ENCODE measurements around the gene BTAF1.

Gene BTAF1

DNA sequence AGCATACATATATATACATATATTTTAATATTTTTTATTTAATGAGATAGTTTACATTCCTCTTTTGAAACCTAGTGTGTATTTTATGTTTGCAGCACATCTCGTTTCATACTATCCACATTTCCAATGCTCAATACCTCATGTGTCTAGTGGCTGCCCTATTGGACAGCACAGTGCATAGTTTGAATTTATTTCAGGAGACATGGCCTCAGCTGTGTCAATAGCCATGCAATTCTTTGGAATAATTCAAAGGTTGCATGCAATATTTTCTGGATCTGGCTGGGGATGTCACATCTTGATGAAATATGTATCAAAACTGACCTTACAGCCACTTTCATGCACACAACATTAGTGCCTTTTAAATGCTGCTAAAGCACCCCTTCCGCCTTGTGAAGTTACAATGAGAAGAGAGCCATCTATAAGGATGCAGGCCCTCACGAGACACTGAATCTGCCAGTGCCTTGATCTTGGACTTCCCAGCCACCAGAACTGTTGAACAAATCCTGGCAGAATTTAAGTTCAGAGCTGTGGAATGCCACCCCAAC is 27.3 kb upstream of the BTAF1 start:
- peaks cover 6% of the 10 kb centered on the region for H3K27me3 Mint-ChIP-seq
- H3K9me3 Mint-ChIP-seq: no peaks in the 10 kb centered on the region
- DNase-seq: no peak
- H3K4me3 Mint-ChIP-seq: no peak overlapping the region
- no peak overlapping the region for H3K27ac Mint-ChIP-seq
- peaks cover 6% of the 10 kb centered on the region for H3K4me1 Mint-ChIP-seq (ENCODE audit: low read depth)
- no peaks in the 10 kb centered on the region for H3K36me3 Mint-ChIP-seq (ENCODE audit: low read depth)

GRCh38 chr10:91897421-91897820 is 26.1 kb upstream of the BTAF1 start:
- Mint-ChIP-seq H3K9me3 (no peaks in the 10 kb centered on the region), H3K4me1 (ENCODE audit: low read depth) (peaks cover 18% of the 10 kb centered on the region), H3K4me3 (no peak overlapping the region), H3K36me3 (ENCODE audit: low read depth) (no peaks in the 10 kb centered on the region), H3K27ac (no peak overlapping the region), H3K27me3 (peaks cover 6% of the 10 kb centered on the region)
- DNase-seq: no peak

- H3K36me3 Mint-ChIP-seq (ENCODE audit: low read depth): peaks cover 13% of the 10 kb centered on the region
- H3K4me3 Mint-ChIP-seq: peak overlapping the region; percentile 20
- H3K27me3 Mint-ChIP-seq: peaks cover 3% of the 10 kb centered on the region
- H3K4me1 Mint-ChIP-seq (ENCODE audit: low read depth): peaks cover 29% of the 10 kb centered on the region
- no peak for DNase-seq
- H3K27ac Mint-ChIP-seq: peak overlapping the region; percentile 89
- no peaks in the 10 kb centered on the region for H3K9me3 Mint-ChIP-seq
These were observed 21.5 kb upstream of the BTAF1 start for GRCh38 chr10:91901784-91902677.

- no peak for DNase-seq
- H3K36me3 Mint-ChIP-seq (ENCODE audit: low read depth): peaks cover 22% of the 10 kb centered on the region
- H3K9me3 Mint-ChIP-seq: no peaks in the 10 kb centered on the region
- peak overlapping the region; percentile 89 for H3K4me3 Mint-ChIP-seq
- no peak overlapping the region for H3K27ac Mint-ChIP-seq
- no peaks in the 10 kb centered on the region for H3K27me3 Mint-ChIP-seq
- H3K4me1 Mint-ChIP-seq (ENCODE audit: low read depth): peaks cover 36% of the 10 kb centered on the region
These were observed 16.5 kb upstream of the BTAF1 start for GRCh38 chr10:91907033-91907594.

DNA sequence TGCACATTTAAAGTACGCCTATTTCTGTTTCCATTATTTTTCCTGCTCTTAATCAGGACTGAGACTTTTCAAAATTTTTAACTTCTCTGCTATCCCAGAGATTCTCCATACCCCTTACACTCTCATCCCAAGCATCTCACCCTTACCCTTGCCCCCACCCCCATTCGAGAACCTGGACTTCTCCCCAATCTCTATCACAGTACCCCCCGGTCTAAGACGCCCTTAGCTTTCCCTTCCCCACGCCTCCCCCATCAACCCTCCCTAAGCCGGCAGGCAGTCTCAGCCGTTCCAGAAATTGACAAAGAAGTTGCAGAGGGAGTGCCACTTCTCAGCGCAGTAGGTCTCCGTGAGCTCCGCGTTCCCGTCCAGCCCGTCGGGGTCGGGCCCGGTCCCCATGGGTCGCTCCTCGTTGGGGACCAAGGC is 15.6 kb upstream of the BTAF1 start:
- peaks cover 30% of the 10 kb centered on the region for H3K4me1 Mint-ChIP-seq (ENCODE audit: low read depth)
- no peak for DNase-seq
- no peaks in the 10 kb centered on the region for H3K9me3 Mint-ChIP-seq
- peak overlapping the region; percentile 88 for H3K27ac Mint-ChIP-seq
- H3K4me3 Mint-ChIP-seq: peak overlapping the region; percentile 89
- H3K36me3 Mint-ChIP-seq (ENCODE audit: low read depth): peaks cover 22% of the 10 kb centered on the region
- H3K27me3 Mint-ChIP-seq: peaks cover 1% of the 10 kb centered on the region

GRCh38 chr10:91908337-91909116 is 15.0 kb upstream of the BTAF1 start:
- H3K27ac Mint-ChIP-seq: peak overlapping the region; percentile 93
- peaks cover 22% of the 10 kb centered on the region for H3K36me3 Mint-ChIP-seq (ENCODE audit: low read depth)
- peaks cover 4% of the 10 kb centered on the region for H3K27me3 Mint-ChIP-seq
- H3K4me3 Mint-ChIP-seq: peak overlapping the region; percentile 89
- peaks cover 31% of the 10 kb centered on the region for H3K4me1 Mint-ChIP-seq (ENCODE audit: low read depth)
- no peaks in the 10 kb centered on the region for H3K9me3 Mint-ChIP-seq
- peak; percentile 87 for DNase-seq

DNA sequence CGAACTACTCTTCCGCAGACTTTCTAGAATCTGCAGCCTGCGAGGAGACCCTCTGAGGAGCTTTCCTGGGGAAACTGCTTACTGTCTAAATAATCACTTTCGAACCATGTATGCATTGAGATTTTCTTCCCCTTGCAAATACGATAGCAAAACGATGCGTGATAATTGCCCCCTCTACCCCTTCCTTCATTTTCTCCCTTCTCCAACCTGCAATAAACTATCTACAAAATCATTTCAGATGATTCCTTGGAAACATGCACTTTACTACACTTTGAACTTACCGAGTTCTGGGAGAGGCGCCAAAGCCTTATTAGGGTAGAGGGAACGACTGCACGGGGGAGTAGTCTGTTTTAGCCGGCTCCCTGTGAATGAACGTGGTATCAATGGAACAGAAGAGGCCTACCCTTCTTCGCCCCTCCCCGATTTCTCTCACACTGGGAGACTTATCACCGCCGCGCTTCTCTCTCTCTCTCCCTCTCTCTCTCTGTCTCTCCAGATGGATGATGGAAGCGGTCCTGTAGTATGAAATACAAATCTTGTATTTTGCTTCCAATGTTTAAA is 14.4 kb upstream of the BTAF1 start, which contains the start of gene FGFBP3:
Gene FGFBP3, minus strand, starts transcription at position 370 of the 561 bp plus-strand sequence. CDS start 517 bp downstream, outside the sequence.
- H3K36me3 Mint-ChIP-seq (ENCODE audit: low read depth): peaks cover 22% of the 10 kb centered on the region

GRCh38 chr10:91910467-91910866 is 13.1 kb upstream of the BTAF1 start:
- Mint-ChIP-seq H3K27ac (no peak overlapping the region), H3K9me3 (no peaks in the 10 kb centered on the region), H3K4me3 (no peak overlapping the region), H3K36me3 (ENCODE audit: low read depth) (peaks cover 20% of the 10 kb centered on the region), H3K27me3 (peaks cover 17% of the 10 kb centered on the region), H3K4me1 (ENCODE audit: low read depth) (peaks cover 31% of the 10 kb centered on the region)
- DNase-seq: no peak

More for the DNA sequence above, 14.4 kb upstream of the BTAF1 start, which contains the start of gene FGFBP3:
- Mint-ChIP-seq H3K4me1 (ENCODE audit: low read depth) (peaks cover 31% of the 10 kb centered on the region), H3K9me3 (no peaks in the 10 kb centered on the region), H3K27me3 (peaks cover 11% of the 10 kb centered on the region), H3K4me3 (peak within 1 kb of the TSS; percentile 89), H3K27ac (peak within 1 kb of the TSS; percentile 93)
- peak; percentile 50 for DNase-seq

DNA sequence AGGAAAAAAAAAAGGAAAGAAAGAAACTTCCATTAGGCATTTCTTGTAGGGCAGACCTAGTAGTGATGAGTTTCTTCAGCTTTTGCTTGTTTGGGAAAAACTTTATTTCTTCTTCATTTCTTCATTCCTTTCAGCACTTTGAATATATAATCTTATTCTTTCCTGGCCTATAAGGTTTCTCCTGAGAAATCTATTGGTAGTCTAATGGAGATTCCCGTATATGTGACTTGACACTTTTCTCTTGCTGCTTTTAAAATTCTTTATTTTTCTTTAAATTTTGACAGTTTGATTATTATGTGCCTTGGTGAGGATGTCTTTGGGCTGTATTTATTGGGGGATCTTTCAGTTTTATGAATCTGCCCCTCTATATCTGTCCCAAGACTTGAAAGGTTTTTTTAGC is 3.9 kb upstream of the BTAF1 start:
- H3K36me3 Mint-ChIP-seq (ENCODE audit: low read depth): peaks cover 14% of the 10 kb centered on the region
- H3K4me1 Mint-ChIP-seq (ENCODE audit: low read depth): peaks cover 12% of the 10 kb centered on the region
- H3K4me3 Mint-ChIP-seq: no peak overlapping the region
- H3K27ac Mint-ChIP-seq: no peak overlapping the region
- H3K9me3 Mint-ChIP-seq: no peaks in the 10 kb centered on the region
- DNase-seq: no peak
- peaks cover 28% of the 10 kb centered on the region for H3K27me3 Mint-ChIP-seq

GRCh38 chr10:91924212-91925021 is 847 bp downstream of the BTAF1 start:
- H3K27ac Mint-ChIP-seq: peak overlapping the region; percentile 99
- H3K4me1 Mint-ChIP-seq (ENCODE audit: low read depth): peaks cover 50% of the 10 kb centered on the region
- no peaks in the 10 kb centered on the region for H3K27me3 Mint-ChIP-seq
- peaks cover 48% of the 10 kb centered on the region for H3K36me3 Mint-ChIP-seq (ENCODE audit: low read depth)
- H3K4me3 Mint-ChIP-seq: peak overlapping the region; percentile 92
- no peak for DNase-seq
- no peaks in the 10 kb centered on the region for H3K9me3 Mint-ChIP-seq

DNA sequence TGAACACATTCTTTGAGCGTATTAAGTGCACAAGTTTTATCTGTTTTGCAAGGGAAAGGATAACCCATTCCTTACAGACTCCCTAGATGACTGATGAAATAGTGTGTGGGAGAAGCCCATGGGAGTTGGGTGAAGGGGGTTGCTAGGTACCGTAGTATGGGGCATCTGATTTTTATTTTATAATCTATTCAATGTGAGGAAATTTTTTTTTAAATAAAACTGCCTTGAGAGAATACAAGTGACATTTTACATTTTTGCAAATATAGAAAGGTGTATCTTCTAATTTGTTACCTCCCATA is 1.4 kb downstream of the BTAF1 start:
- Mint-ChIP-seq H3K4me1 (ENCODE audit: low read depth) (peaks cover 50% of the 10 kb centered on the region), H3K27me3 (no peaks in the 10 kb centered on the region), H3K4me3 (peak overlapping the region; percentile 92), H3K36me3 (ENCODE audit: low read depth) (peaks cover 48% of the 10 kb centered on the region), H3K9me3 (no peaks in the 10 kb centered on the region), H3K27ac (no peak overlapping the region)
- no peak for DNase-seq

- peaks cover 72% of the 10 kb centered on the region for H3K36me3 Mint-ChIP-seq (ENCODE audit: low read depth)
- H3K4me3 Mint-ChIP-seq: no peak overlapping the region
- peaks cover 76% of the 10 kb centered on the region for H3K4me1 Mint-ChIP-seq (ENCODE audit: low read depth)
- no peaks in the 10 kb centered on the region for H3K9me3 Mint-ChIP-seq
- H3K27ac Mint-ChIP-seq: no peak overlapping the region
- DNase-seq: no peak
- H3K27me3 Mint-ChIP-seq: no peaks in the 10 kb centered on the region
These were observed 7.4 kb downstream of the BTAF1 start for GRCh38 chr10:91930939-91931338.

- no peaks in the 10 kb centered on the region for H3K9me3 Mint-ChIP-seq
- peaks cover 72% of the 10 kb centered on the region for H3K36me3 Mint-ChIP-seq (ENCODE audit: low read depth)
- peaks cover 72% of the 10 kb centered on the region for H3K4me1 Mint-ChIP-seq (ENCODE audit: low read depth)
- DNase-seq: no peak
- H3K27ac Mint-ChIP-seq: peak overlapping the region; percentile 56
- H3K27me3 Mint-ChIP-seq: no peaks in the 10 kb centered on the region
- no peak overlapping the region for H3K4me3 Mint-ChIP-seq
These were observed 8.1 kb downstream of the BTAF1 start for GRCh38 chr10:91931526-91932190.
